ENCODE results near the gene MPO.

- TF ChIP-seq CTCF (IDR thresholded peaks at IDR 0.05), result no peak
- TF ChIP-seq POLR2A (IDR thresholded peaks at IDR 0.05), result no peak
Measured at GRCh38 chr17:58314706-58315015, 33.9 kb upstream of the MPO start.
